HG03196 (cell line): ENCODE results near the gene SNX10.

Experiments used
- ATAC-seq: cut with Tn5 transposase; IDR thresholded peaks from one replicate; pipeline ENCODE4 v1.9.1; 2021; ENCODE audit not compliant: unreplicated experiment

SNX10 gene

GRCh38 chr7:26332698-26333097 lies 41.0 kb downstream of the SNX10 start:
- ATAC-seq, result no peak

GRCh38 chr7:26334166-26334859 lies 42.7 kb downstream of the SNX10 start:
- ATAC-seq, result no peak

DNA sequence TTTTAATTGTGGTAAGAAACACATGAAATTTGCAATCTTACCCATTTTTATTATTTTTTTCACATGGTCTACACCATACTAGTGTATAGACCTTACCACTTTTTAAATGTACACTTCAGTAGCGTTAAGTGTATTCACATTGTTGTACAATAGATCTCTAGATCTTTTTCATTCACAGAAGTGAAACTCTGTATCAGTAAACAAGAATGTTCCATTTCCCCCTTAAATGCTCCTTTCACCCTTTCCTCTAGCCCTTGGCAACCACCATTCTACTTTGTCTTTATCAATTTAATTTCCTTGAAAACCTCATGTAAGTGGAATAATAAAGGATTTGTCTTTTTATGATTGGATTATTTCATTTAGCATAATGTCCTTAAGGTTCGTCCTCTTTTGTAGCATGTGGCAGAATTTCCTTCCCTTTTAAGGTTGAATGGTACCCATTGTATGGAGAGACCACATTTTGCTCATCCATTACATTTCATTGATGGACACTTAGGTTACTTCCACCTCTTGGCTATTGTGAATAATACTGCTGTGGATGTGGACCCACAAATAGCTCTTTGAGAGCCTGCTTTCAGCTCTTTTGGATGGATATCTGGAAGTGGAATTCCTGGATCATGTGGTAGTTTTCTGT lies 45.7 kb downstream of the SNX10 start:
- no peak for ATAC-seq

DNA sequence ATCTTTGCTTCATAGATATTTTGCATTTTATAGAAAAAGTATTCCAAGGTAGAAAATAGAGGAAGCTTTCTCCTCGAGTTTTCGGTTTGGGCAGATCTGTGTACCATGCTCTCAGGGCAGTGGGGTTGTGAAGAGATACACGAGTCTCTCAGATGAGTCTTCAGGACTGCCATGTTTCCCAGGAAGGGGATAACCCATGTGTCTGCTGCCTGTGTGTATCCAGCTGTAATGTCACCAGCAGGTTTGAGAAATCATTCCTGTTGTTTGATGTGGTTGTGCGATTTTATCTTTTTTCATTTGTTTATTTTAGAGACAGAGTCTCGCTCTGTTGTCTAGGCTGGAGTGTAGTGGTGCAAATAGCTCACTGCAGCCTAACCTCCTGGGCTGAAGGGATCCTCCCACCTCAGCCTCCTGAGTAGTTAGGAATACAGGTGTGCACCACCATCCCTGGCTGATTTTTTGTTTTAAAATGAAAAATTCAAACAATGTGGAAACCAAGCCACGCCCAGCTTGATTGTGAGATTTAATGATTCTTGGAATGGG lies 48.9 kb downstream of the SNX10 start:
- ATAC-seq, result no peak

- no peak for ATAC-seq
These were observed 51.7 kb downstream of the SNX10 start for GRCh38 chr7:26343320-26343832.

DNA sequence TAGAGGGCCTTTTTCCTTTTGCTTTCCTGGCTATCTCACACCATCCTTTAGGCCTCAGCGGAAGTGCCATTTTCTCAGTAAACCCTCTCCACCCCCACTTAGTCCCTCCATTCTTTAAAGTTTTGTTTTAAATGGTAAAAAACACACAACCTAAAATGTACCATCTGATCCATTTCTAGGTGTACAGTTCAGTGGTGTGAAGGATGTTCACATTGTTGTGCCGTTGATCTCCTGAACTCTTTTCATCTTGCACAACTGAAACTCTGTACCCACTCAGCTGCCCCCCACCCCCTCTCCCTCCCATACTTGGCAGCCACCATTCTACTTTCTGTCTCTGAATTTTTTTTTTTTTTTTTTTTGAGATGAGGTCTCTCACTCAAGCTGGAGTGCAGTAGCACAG lies 52.2 kb downstream of the SNX10 start:
- ATAC-seq, result no peak

- ATAC-seq, result no peak
These were observed 53.5 kb downstream of the SNX10 start for GRCh38 chr7:26345202-26345601.

DNA sequence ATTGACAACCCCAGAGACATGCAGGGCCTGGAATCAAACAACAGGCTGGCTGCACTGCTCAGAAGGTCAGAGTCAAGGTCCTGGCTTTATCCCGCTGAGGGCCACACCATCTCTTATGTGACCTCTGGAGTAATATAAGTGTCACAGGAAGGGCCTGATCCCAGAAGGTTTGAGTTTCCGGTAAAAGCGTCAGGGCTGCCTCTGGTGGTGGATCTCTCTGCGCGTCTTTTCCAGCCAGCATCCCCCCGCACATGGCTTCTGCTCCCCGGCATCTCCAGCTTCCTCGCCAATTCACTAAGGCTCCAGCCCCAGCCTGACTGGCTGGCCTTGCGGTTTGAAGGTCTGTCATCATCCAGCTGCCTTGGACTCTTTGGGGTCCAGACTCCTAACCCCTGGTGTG lies 54.2 kb downstream of the SNX10 start:
- ATAC-seq, result no peak

GRCh38 chr7:26346611-26347203 lies 55.0 kb downstream of the SNX10 start:
- no peak for ATAC-seq

GRCh38 chr7:26348234-26348851 lies 56.7 kb downstream of the SNX10 start:
- peak; percentile 62 for ATAC-seq

DNA sequence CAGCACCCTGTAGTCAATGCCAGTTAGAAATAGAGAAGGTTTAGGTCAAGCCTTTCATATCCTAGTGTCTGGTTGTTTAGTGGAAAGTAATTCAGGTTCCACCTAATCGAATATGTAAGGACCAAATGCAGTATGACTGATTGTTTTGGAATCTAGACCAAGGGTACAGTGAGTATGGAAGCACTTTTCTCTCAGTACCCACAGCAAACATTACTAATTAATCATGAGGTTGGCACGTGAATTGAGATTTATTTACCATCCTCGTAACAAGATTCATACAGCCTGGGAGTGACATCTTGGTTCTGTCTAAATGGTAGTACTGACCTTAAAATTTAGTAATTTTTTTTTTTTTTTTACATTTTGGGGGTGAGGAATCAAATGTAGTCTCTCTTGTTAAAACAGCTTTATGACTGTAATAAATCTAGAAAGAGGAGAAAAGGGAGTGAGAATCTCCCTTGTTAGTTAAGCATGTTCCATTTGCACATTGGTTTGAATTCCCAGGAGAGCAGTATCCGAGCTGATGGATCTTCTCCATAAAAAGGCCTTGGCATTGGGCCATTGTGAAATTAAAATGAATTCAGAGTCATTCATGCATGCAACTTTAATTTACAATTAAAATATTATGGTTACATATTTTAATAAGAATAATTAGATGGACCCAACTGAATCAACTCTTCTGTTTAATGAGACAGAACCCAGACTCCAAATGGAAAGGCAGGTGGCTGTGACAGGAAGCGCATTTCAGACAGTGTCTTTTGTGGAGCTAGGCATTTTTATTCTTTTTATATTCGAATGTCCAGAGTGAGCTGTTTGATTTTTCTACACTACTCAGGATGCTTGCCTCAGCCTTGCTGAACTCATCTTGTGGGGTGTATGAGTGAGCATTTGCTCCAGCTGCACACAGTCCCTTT lies 57.6 kb downstream of the SNX10 start:
- ATAC-seq, result no peak

GRCh38 chr7:26351171-26351570 lies 59.5 kb downstream of the SNX10 start:
- no peak for ATAC-seq

GRCh38 chr7:26356229-26356628 lies 64.6 kb downstream of the SNX10 start:
- no peak for ATAC-seq

- no peak for ATAC-seq
These were observed 65.5 kb downstream of the SNX10 start for GRCh38 chr7:26356929-26357798.

GRCh38 chr7:26357799-26358151 lies 66.1 kb downstream of the SNX10 start:
- ATAC-seq, result no peak

DNA sequence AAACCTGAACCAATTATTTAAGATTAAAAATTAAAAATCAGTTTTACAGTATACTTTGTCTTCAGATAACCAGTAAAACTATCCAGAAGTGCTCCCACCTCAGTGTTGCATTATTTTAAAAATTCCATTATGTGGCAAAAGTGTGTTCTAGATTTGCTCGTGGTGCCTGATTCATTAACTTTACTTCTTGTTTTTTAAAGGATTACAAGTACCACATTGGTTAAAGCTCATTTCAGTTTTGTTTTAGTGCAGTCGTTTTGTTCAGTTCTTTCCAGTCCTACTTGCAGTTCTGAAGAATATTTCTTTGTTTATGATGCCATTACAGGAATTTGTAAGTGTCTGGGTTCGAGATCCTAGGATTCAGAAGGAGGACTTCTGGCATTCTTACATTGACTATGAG lies 69.0 kb downstream of the SNX10 start:
- no peak for ATAC-seq

- no peak for ATAC-seq
These were observed 70.0 kb downstream of the SNX10 start for GRCh38 chr7:26361637-26362036.

DNA sequence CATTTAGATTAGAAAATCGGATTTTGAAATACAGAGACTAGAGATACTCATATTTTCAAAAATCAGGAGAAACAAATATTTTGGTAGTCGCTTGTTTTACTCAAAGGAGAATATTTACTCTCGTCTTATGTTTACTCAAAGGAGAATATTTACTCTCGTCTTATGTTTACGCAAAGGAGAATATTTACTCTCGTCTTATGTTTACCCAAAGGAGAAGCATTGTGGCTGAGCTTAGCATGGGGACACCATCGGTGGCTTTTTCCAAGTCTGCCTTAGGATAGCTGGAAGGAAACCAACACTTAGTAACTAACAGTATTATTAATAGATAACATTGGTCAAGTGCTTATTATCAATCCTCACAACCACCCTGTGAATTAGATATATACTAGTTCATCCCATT lies 71.8 kb downstream of the SNX10 start:
- ATAC-seq, result no peak

DNA sequence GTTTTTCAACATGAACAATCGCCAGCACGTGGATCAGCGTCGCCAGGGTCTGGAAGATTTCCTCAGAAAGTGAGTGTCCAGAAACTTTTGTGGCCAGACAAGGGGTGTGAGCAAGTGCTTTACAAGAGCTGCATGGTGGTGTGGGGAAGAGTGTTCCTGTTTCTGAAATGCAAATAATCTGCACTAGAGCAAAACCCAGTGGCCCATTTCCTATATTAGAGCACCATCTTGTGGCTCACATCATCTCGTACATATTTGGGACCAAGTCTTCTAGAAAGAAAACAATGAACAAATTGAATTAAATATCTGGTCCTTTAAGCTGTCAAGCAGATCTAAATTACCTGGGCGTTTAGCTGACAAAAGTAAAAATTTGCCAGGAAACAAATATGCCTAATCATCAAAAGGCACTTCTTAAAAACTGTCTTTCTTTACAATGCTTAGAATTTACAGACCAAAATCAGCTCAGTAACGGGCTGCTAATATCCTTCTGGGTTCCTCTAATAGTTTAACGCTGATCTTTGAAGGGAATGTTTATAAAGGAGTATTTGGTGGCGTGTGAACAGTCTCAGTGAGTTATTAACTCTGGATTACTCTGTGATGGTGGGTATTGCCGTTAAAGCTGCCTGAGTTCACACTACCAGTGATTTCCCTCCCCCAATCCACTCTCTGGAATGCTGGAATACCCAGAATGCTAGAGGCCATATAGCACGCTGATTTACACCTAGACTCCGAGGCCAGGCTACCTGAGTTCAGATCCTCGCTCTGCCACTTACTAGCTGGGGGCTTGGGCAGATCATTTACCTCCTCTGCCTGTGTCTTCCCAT lies 73.6 kb downstream of the SNX10 start:
- ATAC-seq, result peak; percentile 69
